Measurements from ENCODE around the gene SLC6A12. TPM values are rescaled to one million over a fixed set of nuclear protein-coding genes. Genes with fewer than 3 reads are reported as not detected.
A peak's percentile ranks its signal among the peaks of the same experiment; 100 is the strongest.

The SLC6A12 gene
- total RNA-seq, 4 donors from 2014 or later: 0.57 TPM; not detected in 3

- no peak overlapping the region for H3K4me3 ChIP-seq
- no peak for TF ChIP-seq POLR2A (IDR thresholded peaks at IDR 0.05)
- no peak for TF ChIP-seq CTCF (IDR thresholded peaks at IDR 0.05)
- no peaks in the 10 kb centered on the region for H3K36me3 ChIP-seq
- H3K9me3 ChIP-seq: no peaks in the 10 kb centered on the region
- no peak for DNase-seq
- H3K27me3 ChIP-seq: peaks cover 0 to 45% (median 0%) of the 10 kb centered on the region in 4 donors
- H3K4me1 ChIP-seq: peaks cover 13 to 50% (median 16%) of the 10 kb centered on the region in 3 donors
- WGBS, 2 donors: 74 to 85% methylated on average over 2 to 3 of the region's 5 CpGs
- intact Hi-C loops (cut with DNase I): no loop called here
- peak overlapping the region in 2 of 4 donors; percentile 21 to 29 for H3K27ac ChIP-seq
Observed at GRCh38 chr12:179885-180284, 34.1 kb downstream of the SLC6A12 start.

DNA sequence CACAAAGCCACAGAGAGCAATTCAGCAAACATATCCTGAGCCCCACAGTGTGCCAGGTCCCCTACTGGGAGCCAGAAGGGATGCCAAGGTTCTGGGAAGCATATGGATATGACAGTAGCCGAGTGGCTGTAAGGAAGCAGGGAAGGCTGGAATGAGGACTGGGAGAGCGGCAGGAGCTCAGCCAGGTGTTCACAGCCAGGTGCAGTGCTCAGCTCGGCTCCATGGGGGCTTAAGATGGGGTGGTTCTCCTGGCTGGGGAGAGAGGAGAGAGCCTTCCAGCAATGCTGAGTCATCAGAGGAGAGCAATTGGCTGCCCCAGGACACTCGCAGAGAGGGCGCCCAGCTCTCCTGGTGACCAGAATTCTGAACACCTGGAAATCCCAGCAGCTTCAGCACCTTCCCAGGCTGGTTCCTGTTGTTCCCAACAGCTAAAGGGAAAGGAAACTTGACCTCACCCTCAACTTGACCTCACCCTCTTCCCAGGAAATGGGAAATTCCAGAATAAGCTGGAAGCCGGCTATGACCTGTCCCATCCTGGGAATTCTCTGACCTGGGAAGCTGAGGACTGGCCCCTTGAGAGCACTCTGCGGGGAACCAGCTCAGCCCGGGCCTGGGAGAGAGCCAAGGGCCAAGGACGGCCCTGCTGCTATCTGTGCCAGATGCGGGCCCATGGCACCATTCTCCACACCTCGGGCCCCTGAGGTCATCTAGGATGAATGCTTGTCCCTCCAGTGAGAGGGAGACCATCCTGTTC is 34.6 kb downstream of the SLC6A12 start:
- Histone ChIP-seq H3K4me3 (no peak overlapping the region), H3K4me1 (peaks cover 13 to 50% (median 16%) of the 10 kb centered on the region in 3 donors), H3K36me3 (no peaks in the 10 kb centered on the region), H3K9me3 (no peaks in the 10 kb centered on the region), H3K27me3 (peaks cover 0 to 50% (median 0%) of the 10 kb centered on the region in 4 donors), H3K27ac (no peak overlapping the region)
- intact Hi-C loops (cut with DNase I): no loop called here
- TF ChIP-seq POLR2A (IDR thresholded peaks at IDR 0.05): no peak
- TF ChIP-seq CTCF (IDR thresholded peaks at IDR 0.05): no peak
- no peak for DNase-seq
- WGBS, 2 donors: 62 to 63% methylated on average over 3 to 9 of the region's 11 CpGs

DNA sequence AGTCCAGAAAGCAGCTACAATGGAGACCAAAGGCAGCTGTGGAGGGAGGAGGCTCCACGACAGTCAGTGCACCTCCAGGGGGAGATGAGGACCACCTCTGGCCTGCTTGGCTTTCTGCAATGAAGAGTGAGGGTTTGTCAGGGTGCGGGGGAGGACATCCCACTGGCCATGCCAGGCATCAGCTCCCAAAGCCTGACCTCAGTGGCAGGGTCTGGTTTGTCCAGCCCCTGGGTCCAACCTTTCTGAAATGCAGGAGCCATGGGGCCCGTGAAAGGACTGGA is 35.2 kb downstream of the SLC6A12 start:
- DNase-seq: no peak
- Histone ChIP-seq H3K4me1 (peaks cover 13 to 50% (median 16%) of the 10 kb centered on the region in 3 donors), H3K36me3 (no peaks in the 10 kb centered on the region), H3K4me3 (no peak overlapping the region), H3K27ac (no peak overlapping the region), H3K27me3 (peaks cover 0 to 56% (median 0%) of the 10 kb centered on the region in 4 donors), H3K9me3 (no peaks in the 10 kb centered on the region)
- intact Hi-C loops (cut with DNase I): no loop called here
- 67 to 74% methylated on average over 2 to 3 of the region's 3 CpGs for WGBS, 2 donors
- TF ChIP-seq CTCF (IDR thresholded peaks at IDR 0.05) (no peak), POLR2A (IDR thresholded peaks at IDR 0.05) (no peak)

- Histone ChIP-seq H3K27me3 (peaks cover 0 to 61% (median 0%) of the 10 kb centered on the region in 4 donors), H3K36me3 (no peaks in the 10 kb centered on the region), H3K27ac (no peak overlapping the region), H3K4me1 (peaks cover 13 to 51% (median 16%) of the 10 kb centered on the region in 3 donors), H3K4me3 (no peak overlapping the region), H3K9me3 (no peaks in the 10 kb centered on the region)
- TF ChIP-seq POLR2A (IDR thresholded peaks at IDR 0.05): no peak
- TF ChIP-seq CTCF (IDR thresholded peaks at IDR 0.05): no peak
- WGBS, 2 donors: 47 to 61% methylated on average over 18 of the region's 20 CpGs
- intact Hi-C loops (cut with DNase I): no loop called here
- no peak for DNase-seq
Observed at GRCh38 chr12:177980-178828, 35.8 kb downstream of the SLC6A12 start.
